Gastrocnemius medialis (tissue), 4 donors: ENCODE data around the gene MAPKAPK5.

ENCODE experiments used
- CTCF ChIP-seq, 5 experiments: fragments of 450-650 bp in 3 of 5; fragments of 200-600 bp in 2 of 5; sonication (generic) in 2 of 5; IDR thresholded peaks in 4 of 5; conservative IDR thresholded peaks in 1 of 5; 1 replicate in 4 of 5; 2 replicates in 1 of 5; pipeline ENCODE4 v1.5.1; 2016 to 2019; ENCODE audit warnings: antibody characterized with exemption in 5 of 5, mild to moderate bottlenecking in 3 of 5, moderate library complexity in 3 of 5
- POLR2A ChIP-seq, 2 donors: fragments of 450-650 bp; IDR thresholded peaks; one replicate each; pipeline ENCODE4 v1.6.1; 2017; ENCODE audit warnings: antibody characterized with exemption in 2 of 2, mild to moderate bottlenecking in 2 of 2, moderate library complexity in 2 of 2

- TF ChIP-seq POLR2A (IDR thresholded peaks at IDR 0.05) = no peak
- no peak for TF ChIP-seq CTCF (IDR thresholded peaks at IDR 0.05 in 4 of 5, conservative IDR thresholded peaks at IDR 0.05 in 1 of 5)
Observed at GRCh38 chr12:111943929-111944328, 101.9 kb downstream of the MAPKAPK5 start.
